H1 (cell line): ENCODE results near the gene ATG9B. TPM values are rescaled to one million over a fixed set of nuclear protein-coding genes. Genes with fewer than 3 reads are reported as not detected.

Experiments
- BRCA1 ChIP-seq: IDR thresholded peaks from 2 replicates; pipeline ENCODE4 v1.6.1; 2012; ENCODE audit warnings: low read depth, low read length, improper control_type of control experiment
- EP300 ChIP-seq, 2 experiments: IDR thresholded peaks; 1 replicate in 1 of 2; 2 replicates in 1 of 2; pipeline ENCODE4 v1.6.1; 2011 to 2012; ENCODE audit warnings: low read depth in 2 of 2, low read length in 2 of 2, mild to moderate bottlenecking in 2 of 2, borderline replicate concordance in 1 of 2, inconsistent platforms in 1 of 2, moderate library complexity in 1 of 2
- FOSL1 ChIP-seq: IDR thresholded peaks from 2 replicates; pipeline ENCODE4 v1.6.1; 2011; ENCODE audit warnings: mild to moderate bottlenecking, low read depth, low read length, moderate library complexity; ENCODE audit not compliant: insufficient read depth
- HDAC6 ChIP-seq: IDR thresholded peaks from one replicate; pipeline ENCODE4 v1.7.1; 2012; ENCODE audit warnings: low read depth, mild to moderate bottlenecking, inconsistent platforms, low read length, moderate library complexity
- KDM1A ChIP-seq: fragments of 200-600, 300-600 bp; sonication (generic); IDR thresholded peaks from 2 replicates; pipeline ENCODE4 v1.7.1; 2016; ENCODE audit warnings: mild to moderate bottlenecking, low read length, borderline replicate concordance
- SIN3A ChIP-seq, 2 experiments: IDR thresholded peaks in 1 of 2; conservative IDR thresholded peaks in 1 of 2; 2 replicates each; pipeline ENCODE4 v1.6.1; 2011 to 2012; ENCODE audit warnings: low read length in 2 of 2, improper control_type of control experiment in 1 of 2, low read depth in 1 of 2, mild to moderate bottlenecking in 1 of 2
- SP1 ChIP-seq: IDR thresholded peaks from 2 replicates; pipeline ENCODE4 v1.6.1; 2011; ENCODE audit warnings: low read depth, low read length
- TCF12 ChIP-seq: IDR thresholded peaks from 2 replicates; pipeline ENCODE4 v1.6.1; 2011; ENCODE audit warnings: low read depth, mild to moderate bottlenecking, low read length
- polyA plus RNA-seq, 7 experiments: library from polyadenylated mRNA; depleted of rRNA in 3 of 7; stranded (reverse) in 5 of 7; unstranded in 2 of 7; fragments of >200 nt in 5 of 7; fragments of 200-250 nt in 2 of 7; gene quantifications; 1 replicate in 5 of 7; 2 replicates in 1 of 7; 4 replicates in 1 of 7; pipeline versions ENCODE4 v1.2.1 to v1.2.3, GENCODE V29; 2011 to 2013; ENCODE audit warnings: missing spikeins in 2 of 7, mixed read lengths in 2 of 7
- total RNA-seq: library from RNA; stranded (reverse); fragmentation: NEBNext Ultra II Directional; extraction: Animal tissue kit (Norgen Biotek cat#: 25700); gene quantifications from 2 replicates; pipeline ENCODE4 v1.2.1, GENCODE V29; 2021
- TF ChIP-seq, protein P1 (sequence below): IDR thresholded peaks from 2 replicates; pipeline ENCODE4 v1.6.1; 2012; ENCODE audit warnings: inconsistent platforms
- TF ChIP-seq, protein P2 (sequence below), 3 experiments: IDR thresholded peaks; 1 replicate in 2 of 3; 2 replicates in 1 of 3; pipeline versions ENCODE4 v1.5.1 to v1.6.1; 2011; ENCODE audit warnings: low read length in 3 of 3, mild to moderate bottlenecking in 3 of 3, inconsistent platforms in 2 of 3, low read depth in 1 of 3, moderate library complexity in 1 of 3; ENCODE audit not compliant: insufficient read depth in 1 of 3; ENCODE audit errors: control extremely low read depth in 1 of 3
- TF ChIP-seq, protein P3 (sequence below): IDR thresholded peaks from 2 replicates; pipeline ENCODE4 v1.6.1; 2012; ENCODE audit warnings: low read length, inconsistent platforms

ATG9B gene
- total and polyA plus RNA-seq, 2 of the 8 experiments (the other 6 are each of a cell fraction or from before 2014, with no cell fraction given): 1.4 to 2.3 TPM

DNA sequence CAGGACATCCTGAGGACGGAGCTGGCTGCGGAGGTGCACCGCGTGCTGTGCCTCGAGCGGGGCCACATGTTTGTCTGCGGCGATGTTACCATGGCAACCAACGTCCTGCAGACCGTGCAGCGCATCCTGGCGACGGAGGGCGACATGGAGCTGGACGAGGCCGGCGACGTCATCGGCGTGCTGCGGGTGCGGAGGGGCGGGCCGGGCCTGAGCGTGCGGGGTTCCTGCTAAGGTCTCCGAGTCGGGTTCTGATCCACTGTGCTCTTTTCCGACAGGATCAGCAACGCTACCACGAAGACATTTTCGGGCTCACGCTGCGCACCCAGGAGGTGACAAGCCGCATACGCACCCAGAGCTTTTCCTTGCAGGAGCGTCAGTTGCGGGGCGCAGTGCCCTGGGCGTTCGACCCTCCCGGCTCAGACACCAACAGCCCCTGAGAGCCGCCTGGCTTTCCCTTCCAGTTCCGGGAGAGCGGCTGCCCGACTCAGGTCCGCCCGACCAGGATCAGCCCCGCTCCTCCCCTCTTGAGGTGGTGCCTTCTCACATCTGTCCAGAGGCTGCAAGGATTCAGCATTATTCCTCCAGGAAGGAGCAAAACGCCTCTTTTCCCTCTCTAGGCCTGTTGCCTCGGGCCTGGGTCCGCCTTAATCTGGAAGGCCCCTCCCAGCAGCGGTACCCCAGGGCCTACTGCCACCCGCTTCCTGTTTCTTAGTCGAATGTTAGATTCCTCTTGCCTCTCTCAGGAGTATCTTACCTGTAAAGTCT, 10.4 kb downstream of the ATG9B start (continued):
- TF ChIP-seq SIN3A (conservative IDR thresholded peaks at IDR 0.05 in 1 of 2, IDR thresholded peaks at IDR 0.05 in 1 of 2; ENCODE audit: low read depth in 1 of 2, low read length in 2 of 2): peak; percentile 41 to 69; a peak in 1 of 4 replicates
- TF ChIP-seq FOSL1: no peak
- TF ChIP-seq SP1: no peak
- TF ChIP-seq BRCA1: no peak
- TF ChIP-seq, protein P1, sequence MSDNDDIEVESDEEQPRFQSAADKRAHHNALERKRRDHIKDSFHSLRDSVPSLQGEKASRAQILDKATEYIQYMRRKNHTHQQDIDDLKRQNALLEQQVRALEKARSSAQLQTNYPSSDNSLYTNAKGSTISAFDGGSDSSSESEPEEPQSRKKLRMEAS: peak; percentile 99
- no peak for TF ChIP-seq KDM1A
- TF ChIP-seq, protein P2, sequence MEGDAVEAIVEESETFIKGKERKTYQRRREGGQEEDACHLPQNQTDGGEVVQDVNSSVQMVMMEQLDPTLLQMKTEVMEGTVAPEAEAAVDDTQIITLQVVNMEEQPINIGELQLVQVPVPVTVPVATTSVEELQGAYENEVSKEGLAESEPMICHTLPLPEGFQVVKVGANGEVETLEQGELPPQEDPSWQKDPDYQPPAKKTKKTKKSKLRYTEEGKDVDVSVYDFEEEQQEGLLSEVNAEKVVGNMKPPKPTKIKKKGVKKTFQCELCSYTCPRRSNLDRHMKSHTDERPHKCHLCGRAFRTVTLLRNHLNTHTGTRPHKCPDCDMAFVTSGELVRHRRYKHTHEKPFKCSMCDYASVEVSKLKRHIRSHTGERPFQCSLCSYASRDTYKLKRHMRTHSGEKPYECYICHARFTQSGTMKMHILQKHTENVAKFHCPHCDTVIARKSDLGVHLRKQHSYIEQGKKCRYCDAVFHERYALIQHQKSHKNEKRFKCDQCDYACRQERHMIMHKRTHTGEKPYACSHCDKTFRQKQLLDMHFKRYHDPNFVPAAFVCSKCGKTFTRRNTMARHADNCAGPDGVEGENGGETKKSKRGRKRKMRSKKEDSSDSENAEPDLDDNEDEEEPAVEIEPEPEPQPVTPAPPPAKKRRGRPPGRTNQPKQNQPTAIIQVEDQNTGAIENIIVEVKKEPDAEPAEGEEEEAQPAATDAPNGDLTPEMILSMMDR (IDR thresholded peaks at IDR 0.05; ENCODE audit: control extremely low read depth in 1 of 3, insufficient read depth in 1 of 3, low read depth in 1 of 3, low read length in 3 of 3): peak in 1 of 3 experiments; percentile 25; a peak in 1 of 4 replicates
- TF ChIP-seq TCF12: no peak
- TF ChIP-seq, protein P3, sequence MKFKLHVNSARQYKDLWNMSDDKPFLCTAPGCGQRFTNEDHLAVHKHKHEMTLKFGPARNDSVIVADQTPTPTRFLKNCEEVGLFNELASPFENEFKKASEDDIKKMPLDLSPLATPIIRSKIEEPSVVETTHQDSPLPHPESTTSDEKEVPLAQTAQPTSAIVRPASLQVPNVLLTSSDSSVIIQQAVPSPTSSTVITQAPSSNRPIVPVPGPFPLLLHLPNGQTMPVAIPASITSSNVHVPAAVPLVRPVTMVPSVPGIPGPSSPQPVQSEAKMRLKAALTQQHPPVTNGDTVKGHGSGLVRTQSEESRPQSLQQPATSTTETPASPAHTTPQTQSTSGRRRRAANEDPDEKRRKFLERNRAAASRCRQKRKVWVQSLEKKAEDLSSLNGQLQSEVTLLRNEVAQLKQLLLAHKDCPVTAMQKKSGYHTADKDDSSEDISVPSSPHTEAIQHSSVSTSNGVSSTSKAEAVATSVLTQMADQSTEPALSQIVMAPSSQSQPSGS: no peak
- TF ChIP-seq EP300 (IDR thresholded peaks at IDR 0.05; ENCODE audit: borderline replicate concordance in 1 of 2, low read depth in 2 of 2, low read length in 2 of 2): no peak
- TF ChIP-seq HDAC6: no peak
